K562 (cell line): ENCODE data around the gene LRRC4C.

Source experiments
- ARNT ChIP-seq, 2 experiments: fragments of 450-650 bp; IDR thresholded peaks; 2 replicates each; pipeline ENCODE4 v1.6.1; 2016; ENCODE audit warnings: mild to moderate bottlenecking in 1 of 2
- CREB1 ChIP-seq, 2 experiments: sonication (generic) in 1 of 2; formaldehyde crosslinking in 1 of 2; IDR thresholded peaks; 2 replicates each; pipeline versions ENCODE4 v1.6.1 to v1.8.0; 2012 to 2022; ENCODE audit warnings: inconsistent platforms in 1 of 2, mild to moderate bottlenecking in 1 of 2, missing genetic modification reagents in 1 of 2, moderate library complexity in 1 of 2
- ELF4 ChIP-seq: fragments of 450-650 bp; formaldehyde crosslinking; IDR thresholded peaks from 2 replicates; pipeline ENCODE4 v1.4.0; 2022; ENCODE audit warnings: missing genetic modification characterization
- NFYB ChIP-seq: IDR thresholded peaks from 2 replicates; pipeline ENCODE4 v1.6.1; 2011; ENCODE audit warnings: mild to moderate bottlenecking, moderate library complexity; ENCODE audit not compliant: insufficient read length; ENCODE audit errors: extremely low read depth
- ZNF324 ChIP-seq: fragments of 250-450 bp; sonication (Bioruptor Pico); IDR thresholded peaks from 2 replicates; pipeline ENCODE4 v1.4.0; 2020; ENCODE audit warnings: mild to moderate bottlenecking
- ZNF57 ChIP-seq: fragments of 450-650 bp; formaldehyde crosslinking; IDR thresholded peaks from 2 replicates; pipeline ENCODE4 v1.4.0; 2020; ENCODE audit warnings: mild to moderate bottlenecking, moderate library complexity
- ZNF780A ChIP-seq: fragments of 250-450 bp; sonication (Bioruptor Pico); IDR thresholded peaks from 2 replicates; pipeline ENCODE4 v1.5.0; 2021; ENCODE audit warnings: mild to moderate bottlenecking
- TF ChIP-seq, protein P1 (sequence below): sonication (generic); formaldehyde crosslinking; IDR thresholded peaks from 2 replicates; pipeline ENCODE4 v1.8.1; 2022; ENCODE audit warnings: missing genetic modification reagents
- TF ChIP-seq, protein P2 (sequence below): sonication (generic); formaldehyde crosslinking; IDR thresholded peaks from 2 replicates; pipeline ENCODE4 v1.9.0; 2022; ENCODE audit warnings: mild to moderate bottlenecking, missing genetic modification reagents
- TF ChIP-seq, protein P3 (sequence below): fragments of 250-450 bp; sonication (Bioruptor Pico); IDR thresholded peaks from 2 replicates; pipeline ENCODE4 v1.8.0; 2022; ENCODE audit warnings: moderate library complexity, mild to moderate bottlenecking, inconsistent platforms

DNA sequence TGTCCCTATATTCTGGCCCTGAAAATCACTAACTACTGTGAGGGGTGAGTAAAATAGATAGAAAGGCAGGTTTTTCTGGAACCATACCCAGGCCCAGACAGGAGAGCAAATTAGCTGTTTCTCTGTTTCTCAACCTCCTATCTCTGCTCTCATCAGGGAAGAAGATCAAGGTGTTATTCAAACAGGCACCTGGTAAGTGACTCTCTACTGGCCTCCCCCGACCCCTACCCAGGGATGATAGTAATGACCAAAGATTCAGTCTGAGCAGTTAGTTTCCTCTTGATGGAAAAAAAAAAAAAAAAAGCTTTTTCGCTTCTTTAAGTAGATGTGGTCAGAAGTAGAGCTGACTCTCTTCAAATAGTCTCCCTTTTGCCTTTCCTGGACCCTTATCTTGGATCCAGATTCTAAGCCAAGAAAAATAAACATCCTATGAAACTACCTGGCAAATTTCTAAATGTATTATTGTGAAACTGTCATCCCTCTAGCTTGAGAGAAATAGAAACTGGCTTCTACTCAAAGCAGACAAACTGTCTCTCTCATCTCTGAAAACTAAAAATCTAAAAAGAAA, 9.9 kb downstream of the LRRC4C start:
- TF ChIP-seq, protein P1, sequence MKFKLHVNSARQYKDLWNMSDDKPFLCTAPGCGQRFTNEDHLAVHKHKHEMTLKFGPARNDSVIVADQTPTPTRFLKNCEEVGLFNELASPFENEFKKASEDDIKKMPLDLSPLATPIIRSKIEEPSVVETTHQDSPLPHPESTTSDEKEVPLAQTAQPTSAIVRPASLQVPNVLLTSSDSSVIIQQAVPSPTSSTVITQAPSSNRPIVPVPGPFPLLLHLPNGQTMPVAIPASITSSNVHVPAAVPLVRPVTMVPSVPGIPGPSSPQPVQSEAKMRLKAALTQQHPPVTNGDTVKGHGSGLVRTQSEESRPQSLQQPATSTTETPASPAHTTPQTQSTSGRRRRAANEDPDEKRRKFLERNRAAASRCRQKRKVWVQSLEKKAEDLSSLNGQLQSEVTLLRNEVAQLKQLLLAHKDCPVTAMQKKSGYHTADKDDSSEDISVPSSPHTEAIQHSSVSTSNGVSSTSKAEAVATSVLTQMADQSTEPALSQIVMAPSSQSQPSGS (CRISPR knock-in tag): no peak
- TF ChIP-seq ARNT (IDR thresholded peaks at IDR 0.05): no peak
- TF ChIP-seq ELF4 (CRISPR knock-in tag): no peak
- TF ChIP-seq NFYB: no peak
- no peak for TF ChIP-seq ZNF780A (CRISPR knock-in tag)
- TF ChIP-seq CREB1 (IDR thresholded peaks at IDR 0.05): no peak
- TF ChIP-seq CREB1 (CRISPR knock-in tag; IDR thresholded peaks at IDR 0.05): no peak
- TF ChIP-seq ZNF57: no peak
- TF ChIP-seq ZNF324 (CRISPR knock-in tag): no peak
- TF ChIP-seq, protein P2, sequence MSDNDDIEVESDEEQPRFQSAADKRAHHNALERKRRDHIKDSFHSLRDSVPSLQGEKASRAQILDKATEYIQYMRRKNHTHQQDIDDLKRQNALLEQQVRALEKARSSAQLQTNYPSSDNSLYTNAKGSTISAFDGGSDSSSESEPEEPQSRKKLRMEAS (CRISPR knock-in tag): no peak
- TF ChIP-seq, protein P3, sequence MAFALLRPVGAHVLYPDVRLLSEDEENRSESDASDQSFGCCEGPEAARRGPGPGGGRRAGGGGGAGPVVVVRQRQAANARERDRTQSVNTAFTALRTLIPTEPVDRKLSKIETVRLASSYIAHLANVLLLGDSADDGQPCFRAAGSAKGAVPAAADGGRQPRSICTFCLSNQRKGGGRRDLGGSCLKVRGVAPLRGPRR: no peak
